ENCODE results near the gene PDCD7.

Gene PDCD7

DNA sequence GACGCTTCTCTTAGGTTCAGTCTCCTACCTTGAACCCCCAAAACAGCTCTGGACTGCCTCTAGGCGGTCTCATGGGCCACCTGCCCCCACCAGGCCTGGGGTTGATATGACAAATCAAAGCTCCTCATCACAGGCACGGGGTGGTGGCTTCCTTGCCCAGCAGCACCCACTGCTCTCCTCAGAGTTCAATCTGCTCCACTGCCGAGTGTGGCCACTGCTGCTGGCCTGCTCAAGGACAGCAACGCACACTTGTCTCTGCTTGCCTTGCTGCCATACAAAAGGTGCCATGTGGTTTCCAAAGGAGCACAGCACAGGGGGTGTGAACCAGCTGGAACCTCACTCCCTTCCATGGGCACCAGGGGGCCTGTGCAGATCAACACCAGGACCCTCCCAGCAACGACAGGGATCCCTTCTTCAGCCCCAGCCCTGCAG is 46.9 kb downstream of the PDCD7 start:
- H3K4me1 ChIP-seq (ENCODE audit: control insufficient read depth in 1 of 2, insufficient read depth in 1 of 2, low read depth in 1 of 2, low read length in 1 of 2) = no peaks in the 10 kb centered on the region
- peaks cover 41% of the 10 kb centered on the region for H3K27me3 ChIP-seq

GRCh38 chr15:65085990-65086679 is 47.5 kb downstream of the PDCD7 start:
- Histone ChIP-seq H3K4me3 (ENCODE audit: low read depth in 1 of 2, low read length in 1 of 2) (no peak overlapping the region), H3K27me3 (peaks cover 47% of the 10 kb centered on the region), H3K27ac (no peak overlapping the region), H3K4me1 (ENCODE audit: control insufficient read depth in 1 of 2, insufficient read depth in 1 of 2, low read depth in 1 of 2, low read length in 1 of 2) (no peaks in the 10 kb centered on the region), H3K9me3 (no peaks in the 10 kb centered on the region), H3K36me3 (no peaks in the 10 kb centered on the region)
- TF ChIP-seq, protein P1, sequence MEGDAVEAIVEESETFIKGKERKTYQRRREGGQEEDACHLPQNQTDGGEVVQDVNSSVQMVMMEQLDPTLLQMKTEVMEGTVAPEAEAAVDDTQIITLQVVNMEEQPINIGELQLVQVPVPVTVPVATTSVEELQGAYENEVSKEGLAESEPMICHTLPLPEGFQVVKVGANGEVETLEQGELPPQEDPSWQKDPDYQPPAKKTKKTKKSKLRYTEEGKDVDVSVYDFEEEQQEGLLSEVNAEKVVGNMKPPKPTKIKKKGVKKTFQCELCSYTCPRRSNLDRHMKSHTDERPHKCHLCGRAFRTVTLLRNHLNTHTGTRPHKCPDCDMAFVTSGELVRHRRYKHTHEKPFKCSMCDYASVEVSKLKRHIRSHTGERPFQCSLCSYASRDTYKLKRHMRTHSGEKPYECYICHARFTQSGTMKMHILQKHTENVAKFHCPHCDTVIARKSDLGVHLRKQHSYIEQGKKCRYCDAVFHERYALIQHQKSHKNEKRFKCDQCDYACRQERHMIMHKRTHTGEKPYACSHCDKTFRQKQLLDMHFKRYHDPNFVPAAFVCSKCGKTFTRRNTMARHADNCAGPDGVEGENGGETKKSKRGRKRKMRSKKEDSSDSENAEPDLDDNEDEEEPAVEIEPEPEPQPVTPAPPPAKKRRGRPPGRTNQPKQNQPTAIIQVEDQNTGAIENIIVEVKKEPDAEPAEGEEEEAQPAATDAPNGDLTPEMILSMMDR (IDR thresholded peaks at IDR 0.05) = no peak

More for the DNA sequence above, 46.9 kb downstream of the PDCD7 start:
- Histone ChIP-seq H3K27ac (no peak overlapping the region), H3K9me3 (no peaks in the 10 kb centered on the region), H3K36me3 (no peaks in the 10 kb centered on the region), H3K4me3 (ENCODE audit: low read depth in 1 of 2, low read length in 1 of 2) (no peak overlapping the region)
- TF ChIP-seq, protein P1 (IDR thresholded peaks at IDR 0.05) = no peak

DNA sequence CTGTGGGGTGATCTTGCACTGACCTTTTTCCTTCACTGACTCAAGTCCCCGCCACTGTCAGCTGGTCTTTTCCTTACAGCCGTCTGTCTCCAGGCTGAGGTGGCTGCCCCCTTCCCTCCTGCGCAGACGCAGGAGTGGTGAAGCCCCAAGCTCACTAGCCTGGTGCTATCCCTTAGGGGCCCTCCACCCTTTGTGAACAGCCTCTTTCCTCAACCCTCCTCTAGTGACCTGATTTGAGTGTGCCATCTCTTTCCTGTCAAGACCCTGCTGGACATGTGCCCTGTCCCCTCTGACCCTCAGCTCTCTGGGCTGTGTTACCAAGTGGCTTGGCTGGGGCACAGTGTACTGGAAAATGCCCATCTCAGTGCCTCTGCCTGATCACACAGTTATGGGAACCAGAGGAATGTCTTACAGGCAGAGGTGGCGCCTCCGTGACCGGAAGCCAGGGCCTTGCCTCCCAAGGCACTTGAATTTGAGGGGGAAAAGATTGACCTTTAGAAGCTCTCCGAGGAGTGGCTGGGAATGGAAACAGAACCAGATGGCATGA is 48.3 kb downstream of the PDCD7 start:
- H3K4me3 ChIP-seq (ENCODE audit: low read depth in 1 of 2, low read length in 1 of 2) = no peak overlapping the region
- H3K36me3 ChIP-seq = no peaks in the 10 kb centered on the region
- TF ChIP-seq, protein P1 (IDR thresholded peaks at IDR 0.05) = no peak
- H3K4me1 ChIP-seq (ENCODE audit: control insufficient read depth in 1 of 2, insufficient read depth in 1 of 2, low read depth in 1 of 2, low read length in 1 of 2) = no peaks in the 10 kb centered on the region
- no peaks in the 10 kb centered on the region for H3K9me3 ChIP-seq
- H3K27me3 ChIP-seq = peaks cover 56% of the 10 kb centered on the region
- no peak overlapping the region for H3K27ac ChIP-seq

DNA sequence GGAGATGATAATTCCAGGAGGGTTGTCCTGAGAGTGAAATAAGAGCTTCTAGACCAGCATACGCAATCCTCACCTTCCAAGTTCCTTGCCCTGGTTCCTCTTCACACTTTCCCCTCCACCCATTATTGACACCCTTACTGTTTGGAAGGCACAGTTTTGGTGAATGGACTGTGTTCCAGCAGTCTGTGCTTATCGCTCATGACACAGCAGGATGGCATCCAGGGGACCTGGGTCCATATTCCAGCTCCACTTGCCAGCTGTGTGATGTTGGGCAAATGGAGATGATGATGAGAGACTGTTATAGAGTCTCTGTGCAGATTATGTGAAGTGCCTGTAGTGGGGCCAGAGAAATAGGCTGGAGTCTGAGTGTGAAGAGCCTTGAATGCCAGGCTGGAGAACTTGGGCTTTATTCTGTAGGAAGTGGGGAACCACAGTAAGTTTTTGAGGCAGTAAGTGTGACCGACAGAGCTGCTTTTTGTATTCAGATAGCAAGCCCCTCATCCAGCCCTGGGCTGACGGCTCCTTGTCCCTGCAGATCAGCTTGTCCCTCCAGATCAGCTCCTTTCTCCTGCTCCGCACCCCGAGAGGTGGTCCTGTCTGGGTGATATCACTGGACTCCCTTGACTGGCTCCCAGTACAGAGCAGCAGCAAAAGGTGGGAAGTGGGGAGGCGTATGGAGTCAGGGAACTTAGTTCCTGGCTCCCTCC is 49.0 kb downstream of the PDCD7 start:
- Histone ChIP-seq H3K27ac (no peak overlapping the region), H3K36me3 (no peaks in the 10 kb centered on the region), H3K4me3 (ENCODE audit: low read depth in 1 of 2, low read length in 1 of 2) (no peak overlapping the region), H3K9me3 (no peaks in the 10 kb centered on the region), H3K27me3 (peaks cover 62% of the 10 kb centered on the region), H3K4me1 (ENCODE audit: control insufficient read depth in 1 of 2, insufficient read depth in 1 of 2, low read depth in 1 of 2, low read length in 1 of 2) (no peaks in the 10 kb centered on the region)
- TF ChIP-seq, protein P1 (IDR thresholded peaks at IDR 0.05) = no peak

GRCh38 chr15:65083262-65083701 is 50.3 kb downstream of the PDCD7 start:
- Histone ChIP-seq H3K36me3 (no peaks in the 10 kb centered on the region), H3K4me1 (ENCODE audit: control insufficient read depth in 1 of 2, insufficient read depth in 1 of 2, low read depth in 1 of 2, low read length in 1 of 2) (no peaks in the 10 kb centered on the region), H3K27ac (no peak overlapping the region), H3K27me3 (peaks cover 76% of the 10 kb centered on the region), H3K9me3 (no peaks in the 10 kb centered on the region), H3K4me3 (ENCODE audit: low read depth in 1 of 2, low read length in 1 of 2) (no peak overlapping the region)
- TF ChIP-seq, protein P1 (IDR thresholded peaks at IDR 0.05) = no peak

All from neutrophil (primary cell).